GM21528 (cell line): ENCODE measurements around the gene NMBR.
"Not testable (repeated sequence)": the region's sequence is repeated elsewhere in the genome, so short reads cannot be mapped to it uniquely, and the experiment has no call there.

Experiments used
- ATAC-seq: cut with Tn5 transposase; IDR thresholded peaks from one replicate; pipeline ENCODE4 v1.9.1; 2021; ENCODE audit warnings: mild to moderate bottlenecking, moderate library complexity; ENCODE audit not compliant: unreplicated experiment, low FRiP score

The NMBR gene

GRCh38 chr6:142146828-142147662 is at the start of gene NMBR, which contains the start of gene VTA1:
NMBR (minus strand) TSS chr6:142147122; CDS start chr6:142088658, 58,464 bp downstream.
VTA1 (plus strand) TSS chr6:142147263; CDS start chr6:142147288, 25 bp downstream.
- ATAC-seq, result peak; percentile 100

GRCh38 chr6:142195862-142196541 is 49.1 kb upstream of the NMBR start:
- ATAC-seq, result no peak

DNA sequence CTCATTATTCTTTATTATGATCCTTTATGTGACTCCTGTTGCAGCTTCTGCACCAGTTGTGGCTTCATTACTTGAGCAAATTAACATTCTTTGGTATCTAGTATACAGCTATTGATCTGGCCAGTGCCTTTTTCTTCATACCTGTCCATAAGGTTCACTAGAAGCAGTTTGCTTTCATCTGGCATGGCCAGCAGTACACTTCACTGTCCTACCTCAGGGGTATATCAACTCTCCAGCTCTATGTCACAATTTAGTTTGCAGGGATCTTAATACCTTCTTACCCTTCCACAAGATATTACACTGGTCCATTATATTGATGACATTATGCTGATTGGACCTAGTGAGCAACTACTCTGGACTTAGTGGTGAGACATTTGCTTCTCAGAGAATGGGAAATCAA is 46.7 kb upstream of the NMBR start:
- ATAC-seq, result no peak

DNA sequence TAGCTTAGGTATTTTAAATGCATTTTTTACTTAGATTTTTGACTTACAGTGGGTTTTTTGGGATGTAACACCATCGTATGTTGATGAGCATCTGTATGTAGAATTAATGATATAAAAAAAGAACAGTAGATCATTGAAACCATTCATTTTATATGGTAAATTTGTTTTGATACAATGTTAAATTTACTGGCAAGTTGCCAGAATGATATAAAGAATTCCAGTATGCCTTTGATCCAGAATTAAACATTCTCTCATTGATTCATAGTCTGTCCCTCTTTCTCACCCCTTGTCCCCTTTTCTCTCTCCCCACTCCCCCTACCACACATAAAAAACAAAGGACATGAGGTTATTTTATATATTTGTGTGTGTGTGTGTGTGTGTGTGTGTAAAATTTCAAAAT is 45.4 kb upstream of the NMBR start:
- ATAC-seq, result no peak

DNA sequence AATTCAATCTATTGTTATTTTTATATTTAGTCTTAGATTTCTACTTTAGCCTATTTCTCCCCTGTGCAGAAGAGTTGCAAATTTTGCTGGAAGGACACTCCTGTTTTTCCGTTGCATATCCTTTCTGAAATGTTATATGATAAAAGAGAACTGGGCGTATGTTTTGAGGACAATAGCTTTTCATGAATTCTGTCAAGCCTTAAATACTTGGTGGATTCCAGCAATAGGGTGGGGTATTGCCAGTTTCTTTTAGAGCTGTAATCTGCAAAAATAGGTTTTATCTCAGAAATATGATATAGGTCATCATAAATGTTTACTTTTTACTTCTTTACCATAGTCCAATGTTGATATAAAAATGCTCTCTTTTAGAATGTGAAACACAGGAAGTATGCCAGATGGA is 42.1 kb upstream of the NMBR start:
- no peak for ATAC-seq

- not testable (repeated sequence) for ATAC-seq
These were observed 41.4 kb upstream of the NMBR start for GRCh38 chr6:142188341-142188740.

- no peak for ATAC-seq
These were observed 40.3 kb upstream of the NMBR start for GRCh38 chr6:142187209-142187608.

DNA sequence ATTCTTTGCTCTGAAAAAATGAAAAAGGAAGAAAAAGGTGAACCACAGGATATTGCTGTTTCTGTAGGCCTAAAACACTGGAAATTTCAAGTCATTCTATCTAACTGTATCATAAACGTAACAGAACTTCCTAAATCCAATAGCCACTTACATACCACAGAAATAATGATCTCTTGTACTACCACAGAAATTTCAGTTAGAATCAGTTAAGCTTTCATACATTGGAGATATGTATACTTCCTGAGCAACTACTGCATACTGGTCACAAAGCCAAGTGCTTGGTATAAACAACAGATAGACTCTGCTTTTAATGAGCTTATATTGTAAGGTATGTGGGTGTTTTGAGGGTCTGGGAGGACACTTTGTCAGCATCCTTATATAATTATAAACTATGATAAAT is 38.7 kb upstream of the NMBR start:
- no peak for ATAC-seq

DNA sequence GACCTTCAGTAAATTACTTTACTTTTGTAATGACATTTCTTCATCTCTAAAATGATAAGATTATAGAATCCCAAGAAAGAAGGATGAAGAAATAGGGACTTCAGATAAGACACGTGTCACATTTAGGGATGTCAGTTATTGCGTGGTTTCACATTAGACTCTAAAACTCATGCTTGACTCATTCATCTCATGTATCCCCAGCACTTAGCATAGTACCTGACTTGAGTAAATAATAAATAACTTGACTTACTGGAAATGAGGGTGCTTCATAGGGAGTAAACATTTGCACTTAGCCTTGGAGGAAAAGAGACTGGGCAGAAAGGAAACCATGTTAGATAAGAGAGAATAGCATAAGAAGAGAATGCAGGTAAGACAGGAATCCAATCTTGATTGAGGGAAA is 37.4 kb upstream of the NMBR start:
- ATAC-seq, result no peak

- ATAC-seq, result no peak
These were observed 36.4 kb upstream of the NMBR start for GRCh38 chr6:142183351-142183750.

- no peak for ATAC-seq
These were observed 35.1 kb upstream of the NMBR start for GRCh38 chr6:142182004-142182403.

- ATAC-seq, result no peak
These were observed 31.2 kb upstream of the NMBR start for GRCh38 chr6:142178129-142178528.

DNA sequence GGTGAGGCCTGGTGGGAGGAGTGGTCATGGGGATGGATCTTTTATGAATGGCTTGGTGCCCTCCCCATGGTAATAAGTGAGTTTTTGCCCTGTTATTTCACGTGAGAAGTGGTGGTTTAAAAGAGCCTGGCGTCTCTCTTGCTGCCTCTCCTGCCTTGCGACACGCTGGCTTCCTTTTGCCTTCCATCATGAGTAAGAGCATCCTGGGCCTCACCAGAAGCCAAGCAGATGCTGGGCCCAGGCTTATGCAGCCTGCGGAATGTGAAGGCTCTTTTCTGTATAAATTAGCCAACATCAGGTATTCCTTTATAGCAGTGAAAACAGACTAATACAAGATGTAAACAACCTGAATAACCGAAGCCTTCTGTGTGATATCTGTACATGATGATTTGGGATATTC is 27.8 kb upstream of the NMBR start:
- no peak for ATAC-seq

GRCh38 chr6:142173980-142174379 is 27.1 kb upstream of the NMBR start:
- no peak for ATAC-seq

DNA sequence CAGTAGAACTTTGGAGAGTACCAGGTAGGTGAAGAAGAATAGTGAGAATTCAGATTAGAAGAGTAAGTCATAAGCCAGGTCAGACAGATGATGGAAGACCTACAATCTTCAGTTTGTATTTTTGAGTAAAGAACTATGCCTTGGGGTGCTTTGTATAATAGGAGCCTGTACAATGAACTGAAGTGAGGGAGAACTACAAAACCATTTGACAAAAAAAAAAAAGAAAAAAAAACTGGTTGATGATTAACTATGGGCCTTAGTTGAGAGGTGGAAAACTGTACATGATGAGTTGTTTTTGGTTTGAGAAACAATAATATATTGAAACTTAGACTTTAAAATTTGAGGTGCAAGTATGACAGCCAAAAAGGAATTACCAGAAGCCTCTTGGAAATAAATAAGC is 25.8 kb upstream of the NMBR start:
- ATAC-seq, result no peak

GRCh38 chr6:142171351-142171750 is 24.4 kb upstream of the NMBR start:
- no peak for ATAC-seq

GRCh38 chr6:142167486-142167885 is 20.6 kb upstream of the NMBR start:
- no peak for ATAC-seq

DNA sequence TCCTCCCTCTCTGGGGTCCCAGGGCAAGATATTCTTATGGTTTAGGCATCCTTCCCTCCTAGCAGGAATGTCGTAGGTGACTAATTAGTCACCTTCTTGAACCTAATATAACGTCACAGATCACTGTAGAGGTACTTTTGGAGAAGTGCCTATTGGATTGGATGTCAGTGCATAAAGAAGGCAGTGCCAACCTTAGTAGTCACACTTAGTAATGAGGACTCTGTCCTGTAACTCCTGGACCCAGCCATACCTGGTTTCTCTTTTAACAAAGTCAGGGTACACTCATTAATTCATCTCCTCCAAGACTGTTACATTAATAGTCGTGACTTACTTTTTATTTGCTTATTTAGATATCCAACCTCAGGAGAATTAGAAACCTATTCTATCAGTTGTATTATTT is 20.1 kb upstream of the NMBR start:
- ATAC-seq, result no peak

GRCh38 chr6:142165227-142165626 is 18.3 kb upstream of the NMBR start:
- ATAC-seq, result no peak

DNA sequence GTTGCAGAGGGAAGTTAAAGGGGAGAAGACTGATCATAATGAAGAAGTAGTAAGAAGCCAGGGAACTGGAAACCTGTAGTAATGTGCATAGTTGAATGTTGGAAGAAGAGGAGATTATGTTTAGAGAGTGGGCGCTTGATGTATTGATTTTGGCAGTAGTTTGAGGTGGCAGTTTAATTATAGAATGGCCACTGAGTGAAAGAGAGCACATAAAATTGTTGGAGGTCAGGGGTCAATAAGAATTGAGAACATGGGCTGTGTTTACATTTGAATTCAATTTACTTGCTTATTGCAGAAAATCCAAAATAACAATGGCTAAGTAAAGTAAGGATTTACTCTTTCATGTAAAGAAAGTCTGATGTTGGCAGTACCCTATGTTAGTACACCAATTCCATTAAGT is 15.9 kb upstream of the NMBR start:
- no peak for ATAC-seq

- ATAC-seq, result not testable (repeated sequence)
These were observed 9.8 kb upstream of the NMBR start for GRCh38 chr6:142156758-142157068.
